SK-N-SH treated with all-trans-retinoic acid at 6 μM for 48 hours (cell line): ENCODE results near the gene TMEM120B.

Source experiments
- CSDC2 ChIP-seq: fragments of 250-450 bp; sonication (Bioruptor Pico); IDR thresholded peaks from 2 replicates; pipeline ENCODE4 v1.5.0; 2020; ENCODE audit warnings: mild to moderate bottlenecking, moderate library complexity
- GLIS3 ChIP-seq: fragments of 250-450 bp; sonication (Bioruptor Pico); IDR thresholded peaks from 2 replicates; pipeline ENCODE4 v1.5.0; 2020; ENCODE audit warnings: mild to moderate bottlenecking, moderate library complexity
- PATZ1 ChIP-seq: fragments of 250-450 bp; sonication (Bioruptor Pico); IDR thresholded peaks from 2 replicates; pipeline ENCODE4 v1.8.0; 2020; ENCODE audit warnings: mild to moderate bottlenecking, moderate library complexity, borderline replicate concordance
- ZFP3 ChIP-seq: fragments of 250-450 bp; sonication (Bioruptor Pico); IDR thresholded peaks from 2 replicates; pipeline ENCODE4 v1.5.0; 2020; ENCODE audit warnings: mild to moderate bottlenecking, moderate library complexity
- ZFP30 ChIP-seq: fragments of 450-650 bp; formaldehyde crosslinking; IDR thresholded peaks from 2 replicates; pipeline ENCODE4 v1.5.0; 2022; ENCODE audit warnings: mild to moderate bottlenecking, moderate library complexity

DNA sequence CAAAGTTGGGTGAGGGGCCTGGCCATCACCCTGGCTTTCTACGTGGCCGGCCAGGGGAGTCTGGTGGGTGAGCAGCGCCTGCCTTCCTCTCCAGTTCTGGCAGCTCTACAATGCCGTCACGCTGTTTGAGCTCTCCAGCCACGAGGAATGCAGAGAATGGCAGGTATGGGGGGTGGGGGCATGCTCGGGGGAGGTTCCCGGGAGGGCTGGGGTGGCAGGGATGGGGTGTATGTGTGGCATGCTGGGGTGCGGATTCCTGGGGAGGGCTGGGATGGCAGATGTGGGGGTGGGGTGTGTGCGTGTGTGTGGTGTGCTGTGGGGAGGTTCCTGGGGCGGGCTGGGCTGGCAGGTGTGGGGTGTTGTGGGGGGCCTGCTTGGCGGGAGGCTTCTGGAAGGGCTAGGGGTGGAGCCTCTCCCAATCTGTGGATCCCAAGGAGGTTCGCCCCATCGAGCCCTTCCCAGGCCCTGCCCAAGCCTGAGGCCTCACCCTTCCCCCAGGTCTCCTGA, 62.5 kb downstream of the TMEM120B start:
- TF ChIP-seq ZFP30 (CRISPR knock-in tag) (no peak), GLIS3 (CRISPR knock-in tag) (no peak), ZFP3 (CRISPR knock-in tag) (no peak), PATZ1 (CRISPR knock-in tag) (no peak), CSDC2 (CRISPR knock-in tag) (no peak)
